SHP77 (cell line): ENCODE measurements around the gene CASZ1.

Experiments used
- DNase-seq, 2 experiments: peaks; one replicate each; lab custom pipeline; 2025; lab: John Stamatoyannopoulos, UW

Gene CASZ1

DNA sequence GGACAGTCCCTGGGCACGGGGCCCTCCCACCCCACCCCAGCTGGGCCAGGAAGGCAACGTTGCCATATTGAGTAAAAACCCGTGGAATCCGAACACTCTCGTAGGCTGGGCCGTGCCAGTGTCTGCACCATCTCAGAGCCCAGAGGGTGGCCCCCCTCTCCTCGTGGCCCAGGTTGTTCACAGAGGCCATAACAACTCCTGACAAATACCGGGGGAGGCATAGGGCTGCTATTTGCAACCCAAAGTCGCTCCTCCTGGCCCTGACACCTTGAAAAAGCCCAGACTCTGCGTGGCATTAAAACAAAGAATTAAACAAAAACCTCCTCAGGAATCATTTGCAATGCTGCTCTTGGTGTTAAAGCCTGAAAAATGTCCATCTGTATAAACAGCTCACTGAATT is 141.4 kb downstream of the CASZ1 start:
- no peak for DNase-seq

DNA sequence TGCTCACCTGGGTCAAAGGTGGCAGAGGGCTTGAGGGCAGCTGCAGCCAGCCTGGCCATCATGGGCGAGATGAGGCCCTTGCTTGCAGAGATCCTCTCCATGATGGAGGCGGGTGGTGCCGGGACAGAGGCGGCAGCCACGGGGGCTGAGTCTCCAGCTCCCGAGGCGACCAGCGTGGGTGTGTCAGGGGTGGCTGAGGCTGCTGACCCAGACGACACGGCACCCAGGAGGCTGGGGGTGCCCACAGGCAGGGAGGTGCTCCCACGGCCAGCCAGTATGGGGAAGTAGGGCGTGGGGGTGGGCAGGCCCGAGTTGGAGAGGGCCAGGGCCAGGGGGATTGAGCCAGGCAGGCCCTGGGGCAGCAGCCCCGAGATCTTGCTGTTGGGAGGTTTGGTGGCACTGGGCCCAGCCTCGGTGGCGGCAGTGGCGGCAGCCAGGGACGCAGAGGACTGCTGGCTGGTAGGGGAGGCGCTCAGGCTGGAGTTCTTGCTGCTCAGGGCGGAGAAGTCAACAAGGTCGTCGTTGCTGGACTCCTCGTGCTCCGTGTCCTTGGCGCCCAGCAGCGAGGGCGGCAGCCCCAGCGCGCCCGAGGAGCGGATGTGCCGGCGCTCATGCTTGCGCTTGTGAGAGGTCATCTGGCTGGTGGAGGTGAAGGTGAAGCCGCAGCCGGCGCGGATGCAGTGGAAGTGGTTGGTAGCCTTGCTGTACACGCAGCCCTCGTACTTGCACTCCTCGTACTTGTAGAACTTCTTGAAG is 142.9 kb downstream of the CASZ1 start:
- no peak for DNase-seq

DNA sequence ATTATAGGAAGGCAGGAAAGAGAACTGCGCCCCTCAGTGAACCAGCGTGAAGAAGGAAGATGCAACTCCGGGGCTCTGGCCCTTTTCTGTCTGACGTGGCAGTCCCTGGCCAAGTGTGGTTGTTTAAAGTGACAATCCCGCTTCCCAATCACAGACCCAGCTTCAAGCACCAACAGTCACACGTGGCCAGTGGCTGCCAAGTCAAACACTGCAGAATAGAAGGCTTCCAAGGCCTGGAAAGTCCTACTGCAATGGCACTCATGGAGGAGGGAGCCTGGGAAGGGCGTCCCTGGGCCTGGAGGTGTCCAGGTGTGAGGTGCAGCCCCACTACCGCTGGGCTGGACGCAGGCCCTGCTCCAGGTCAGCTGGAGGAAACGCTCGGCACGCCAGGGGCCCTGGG is 143.8 kb downstream of the CASZ1 start:
- DNase-seq: no peak

DNA sequence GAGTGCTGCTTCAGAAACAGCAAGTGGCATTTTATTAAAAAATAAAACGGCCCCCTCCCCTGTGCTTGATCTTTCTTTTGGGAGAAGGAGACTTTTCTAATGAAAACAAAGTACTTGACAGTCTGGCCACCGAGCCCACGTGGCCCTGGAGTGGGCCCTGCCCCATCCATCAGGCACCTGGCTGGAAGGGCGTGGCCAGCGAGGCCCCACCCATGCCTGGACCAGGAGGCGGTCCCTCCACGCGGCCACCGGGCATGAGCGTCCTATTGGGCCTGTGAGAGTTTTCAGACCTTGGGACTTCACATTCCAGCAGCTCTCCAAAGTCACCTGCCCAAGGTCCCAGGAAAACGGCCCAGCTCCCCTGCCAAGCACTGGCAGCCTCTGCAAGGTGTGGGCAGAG is 144.7 kb downstream of the CASZ1 start:
- no peak for DNase-seq

DNA sequence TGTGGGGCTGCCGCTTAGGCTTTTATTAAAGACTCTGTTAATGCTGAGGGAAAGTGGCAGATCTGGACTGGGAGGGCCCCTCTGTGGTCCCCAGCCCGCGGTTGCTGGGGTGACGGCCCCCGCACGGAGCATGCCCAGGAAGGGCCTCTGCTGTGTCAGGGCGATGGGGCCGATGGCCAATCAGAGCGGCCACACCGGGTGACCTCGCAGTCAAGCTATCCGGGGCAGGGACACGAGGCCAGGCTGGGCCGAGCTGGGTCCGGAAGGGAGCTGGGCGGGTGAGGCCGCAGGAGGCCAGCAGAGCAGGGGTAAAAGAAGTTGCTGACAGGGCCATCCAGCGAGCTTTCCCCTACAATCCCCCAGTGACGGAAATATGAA is 145.1 kb downstream of the CASZ1 start:
- DNase-seq: no peak

DNA sequence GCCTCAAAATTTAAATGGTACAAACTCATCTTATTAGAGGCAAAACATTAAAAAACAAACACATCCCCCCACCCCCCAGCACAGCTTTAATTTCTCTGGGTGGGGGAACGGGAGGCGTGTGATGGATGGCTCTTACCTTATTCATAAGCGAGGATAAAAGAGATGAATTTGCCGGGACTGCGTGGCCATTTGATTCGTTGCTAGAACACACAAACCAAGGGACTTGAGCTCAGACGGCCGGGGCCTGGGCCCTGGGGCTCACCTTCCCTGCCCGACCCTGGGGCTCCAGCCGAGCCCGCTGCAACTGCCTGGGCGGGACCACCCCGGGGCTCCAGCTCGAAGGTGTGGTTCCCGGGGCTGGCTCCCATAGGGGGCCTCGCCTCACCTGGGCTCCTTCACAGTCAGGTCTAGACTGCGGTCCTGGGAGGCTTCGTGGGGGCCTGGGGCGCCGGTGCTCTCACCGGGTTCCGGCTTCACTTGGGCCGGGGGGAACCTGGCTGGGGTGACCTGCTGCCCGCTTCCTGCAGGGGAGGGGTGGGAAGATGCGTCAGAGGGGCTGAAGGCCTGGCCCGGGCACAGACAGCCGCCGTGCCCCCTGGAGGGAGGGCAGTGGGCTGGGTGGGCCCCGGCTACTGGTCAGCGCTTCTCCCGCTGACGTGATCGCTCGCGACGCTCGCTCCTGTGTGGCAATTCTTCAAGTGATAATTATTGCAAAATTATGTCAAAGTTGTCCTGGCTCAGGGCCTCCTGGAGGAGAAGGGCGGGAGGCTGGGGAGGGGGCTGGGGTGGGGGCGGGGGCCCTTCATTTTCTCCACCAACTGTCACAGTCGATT is 145.7 kb downstream of the CASZ1 start:
- no peak for DNase-seq

DNA sequence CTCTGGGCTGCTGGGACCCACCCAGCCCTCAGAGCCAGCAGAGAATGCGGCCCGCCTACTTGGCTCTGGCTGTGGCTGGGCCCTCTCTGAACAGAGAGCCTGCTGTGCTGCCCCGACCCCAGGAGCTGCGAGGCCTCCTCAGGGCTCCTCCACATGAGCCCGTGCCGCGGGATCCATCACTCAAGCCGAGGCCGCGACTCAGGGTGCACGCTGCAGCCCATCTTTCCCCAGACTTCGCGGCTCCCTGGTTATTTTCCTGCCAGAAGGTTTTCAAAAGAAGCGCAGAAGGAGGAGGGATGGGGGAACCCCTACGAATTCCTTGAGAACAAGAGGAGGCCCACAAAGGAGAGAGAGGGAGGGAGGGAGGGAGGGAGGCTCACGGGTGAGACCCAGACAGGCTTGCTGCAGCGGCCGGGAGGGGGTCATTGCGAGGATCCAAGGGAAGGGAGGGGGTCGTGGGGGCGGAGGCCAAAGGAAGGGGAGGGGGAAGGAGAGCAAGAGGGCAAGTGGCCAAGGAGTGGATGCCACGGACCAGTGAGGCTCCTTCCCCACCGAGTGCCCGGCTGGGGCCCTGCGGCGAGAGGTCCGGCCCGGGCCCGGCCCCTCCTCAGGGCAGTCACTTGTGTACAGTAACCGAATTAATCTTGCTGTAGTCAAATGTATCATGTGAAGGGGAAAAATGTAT is 146.8 kb downstream of the CASZ1 start:
- DNase-seq: no peak

DNA sequence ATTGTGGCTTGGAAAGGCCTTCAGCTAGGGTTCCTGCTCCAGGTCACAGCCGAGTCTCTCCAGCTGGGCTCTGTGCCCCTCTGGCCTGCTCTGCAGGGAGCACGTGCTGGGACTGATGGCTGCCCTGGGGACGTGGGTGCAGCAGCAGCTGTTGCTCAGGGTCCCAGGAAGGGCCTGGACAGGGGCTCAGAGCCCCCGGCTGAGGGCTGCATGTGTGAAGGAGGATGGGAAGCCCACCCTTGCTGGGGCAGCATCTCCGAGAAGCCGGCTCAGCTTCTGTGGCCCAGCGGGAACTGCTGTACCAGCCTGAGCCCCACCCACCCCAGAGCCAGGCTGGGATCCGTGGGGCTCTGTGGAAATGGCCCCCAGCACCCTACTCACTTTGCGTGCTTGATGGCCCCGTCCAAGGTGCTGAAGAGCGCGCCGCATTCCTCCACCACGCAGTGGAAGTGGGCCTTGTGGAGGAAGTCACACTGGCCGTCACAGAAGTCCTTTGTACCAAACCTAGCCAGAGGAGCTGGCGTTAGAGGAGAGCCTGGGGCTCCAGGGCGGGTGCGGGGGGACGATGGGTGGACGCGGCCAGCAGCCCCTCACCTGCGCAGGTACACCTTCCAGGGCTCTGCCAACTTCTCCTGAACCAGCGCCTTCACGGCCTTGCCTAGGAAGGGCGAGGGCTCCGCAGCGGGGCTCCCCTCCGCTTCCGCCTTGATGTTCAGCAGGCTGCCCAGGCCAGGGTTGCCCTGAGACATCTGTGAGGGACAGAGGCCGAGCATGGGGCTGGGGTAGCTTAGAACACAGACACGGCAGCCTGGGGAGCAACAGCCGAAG is 147.5 kb downstream of the CASZ1 start:
- DNase-seq: no peak

DNA sequence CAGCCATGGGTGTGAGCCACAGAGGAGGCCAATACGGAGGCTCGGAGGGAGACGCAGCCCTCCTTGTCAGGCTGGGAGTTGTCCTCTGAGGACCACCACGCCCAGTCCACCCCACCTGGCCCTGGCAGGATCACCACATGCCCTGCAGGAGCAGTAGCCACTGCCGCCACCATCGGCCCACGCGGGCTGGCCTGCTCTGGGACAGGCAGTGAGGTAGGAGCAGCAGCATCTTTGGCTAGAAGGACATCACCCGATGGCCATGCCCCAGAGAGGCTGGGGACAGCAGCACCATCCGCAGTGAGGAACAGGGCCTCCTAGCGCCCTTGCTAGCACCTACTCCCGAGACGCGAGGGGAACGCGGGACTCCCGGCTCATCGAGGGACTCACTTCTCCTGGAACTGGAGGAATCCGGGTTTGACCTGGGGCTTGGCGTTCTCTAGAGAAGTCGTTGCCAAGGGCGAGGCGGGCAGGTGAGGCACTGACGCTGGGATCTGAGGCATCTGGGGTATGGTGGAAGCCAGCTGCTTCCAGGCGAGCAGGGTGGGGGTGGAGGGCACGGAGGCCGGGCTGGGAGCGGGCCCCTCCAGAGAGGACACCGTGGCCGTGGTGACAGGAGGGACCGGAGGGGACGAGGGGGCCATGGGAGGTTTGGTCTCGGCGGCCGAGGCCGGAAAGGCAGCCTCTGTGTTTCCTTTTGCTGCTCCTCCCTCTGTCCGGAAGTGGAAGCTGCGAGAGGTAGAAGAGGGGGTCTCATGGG is 148.9 kb downstream of the CASZ1 start:
- DNase-seq: no peak

DNA sequence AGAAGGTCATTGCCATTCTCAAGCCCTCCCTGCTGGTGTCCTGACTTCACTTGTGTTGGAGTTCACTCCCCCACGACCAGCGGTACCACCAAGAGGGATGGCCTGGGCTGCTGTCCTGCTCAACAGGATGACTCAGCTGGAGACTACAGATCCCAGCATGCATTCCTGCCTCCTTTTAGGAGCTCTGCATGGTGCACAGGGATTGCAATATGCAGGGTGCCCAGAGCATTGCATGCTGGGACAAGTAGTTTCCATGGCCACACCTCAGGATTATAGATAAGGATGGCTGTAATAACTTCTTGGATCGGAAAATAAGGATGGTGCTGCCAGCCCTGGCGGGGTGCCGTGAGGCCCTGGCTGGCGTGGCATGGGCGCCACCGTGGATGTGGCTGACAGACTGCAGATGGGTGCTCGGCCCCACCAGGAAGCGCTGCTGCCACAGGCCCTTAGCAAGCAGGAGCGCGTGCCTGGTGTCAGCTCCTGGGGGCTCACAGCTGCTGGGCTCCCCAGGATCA is 150.0 kb downstream of the CASZ1 start:
- DNase-seq: no peak

DNA sequence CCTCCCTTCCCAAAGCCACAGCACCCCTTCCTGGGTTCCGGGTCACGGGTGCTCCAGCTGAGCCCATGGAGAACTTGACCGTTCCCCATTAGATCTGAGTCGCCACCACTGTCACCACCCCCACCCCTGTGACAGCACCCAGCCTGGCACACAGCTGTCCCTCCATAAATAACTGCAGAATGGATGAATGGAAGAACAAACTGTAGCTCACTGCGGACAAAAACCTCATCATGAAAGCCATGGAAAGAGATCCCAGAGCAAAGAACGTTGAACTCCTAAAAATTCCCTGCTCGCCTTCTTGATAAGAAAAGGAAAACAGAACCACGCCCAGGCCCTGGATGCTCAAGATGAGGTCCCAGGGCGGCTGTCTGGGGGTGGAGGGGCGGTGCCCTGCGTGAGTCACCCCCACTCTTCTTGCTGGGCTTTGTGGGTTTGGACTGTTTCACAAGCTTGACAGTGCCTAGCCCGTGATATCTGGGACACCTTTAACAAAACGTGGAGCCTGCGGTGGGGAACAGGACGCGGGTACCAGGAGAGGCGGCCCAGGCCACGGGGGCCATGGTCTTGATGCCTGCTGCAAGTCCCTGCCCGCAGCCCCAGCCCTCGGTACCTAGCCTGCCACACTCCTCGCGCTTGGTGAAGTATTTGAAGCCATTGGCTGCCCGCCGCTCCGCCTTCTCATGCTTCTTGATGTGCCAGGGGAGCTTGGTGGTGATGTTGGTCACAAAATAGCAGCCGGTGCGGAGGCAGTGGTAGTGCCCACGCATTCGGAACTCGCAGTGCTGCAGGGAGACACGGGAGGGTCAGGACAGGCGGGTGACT is 151.9 kb downstream of the CASZ1 start:
- DNase-seq: no peak

DNA sequence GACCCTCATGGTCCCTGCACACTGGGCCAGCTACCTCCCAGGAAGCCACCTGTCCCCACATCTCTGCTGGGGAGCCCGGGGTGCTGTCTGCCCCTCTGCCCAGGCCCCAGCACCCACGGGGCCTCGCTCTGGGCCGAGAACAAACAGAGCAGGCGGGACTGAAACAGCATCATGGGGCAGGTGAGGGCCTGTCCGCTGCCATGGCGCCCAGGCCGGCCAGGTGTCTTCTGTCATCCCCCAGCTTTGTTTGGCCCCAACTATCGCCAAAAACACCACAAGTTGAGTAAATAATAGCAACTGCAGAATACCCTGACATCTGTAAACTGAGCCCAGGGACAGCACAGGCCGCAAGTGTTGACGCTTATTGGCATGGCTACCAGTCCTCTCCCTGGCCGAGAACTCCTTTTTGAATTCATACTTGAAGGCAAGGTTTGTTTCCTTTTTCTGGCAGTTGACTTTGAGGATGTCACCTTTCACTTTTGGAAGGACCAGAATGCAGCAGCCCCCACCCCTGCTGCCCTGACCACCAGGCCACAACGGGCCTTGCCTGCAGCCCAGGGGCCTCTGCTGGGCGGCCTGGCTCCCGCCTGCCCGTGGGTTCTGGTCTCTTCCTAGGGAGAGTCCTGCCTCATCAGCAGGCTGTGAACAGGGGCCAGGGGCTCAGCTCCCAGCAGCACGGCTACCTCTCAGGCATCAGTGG is 152.7 kb downstream of the CASZ1 start:
- peak; percentile 41 to 50 for DNase-seq

DNA sequence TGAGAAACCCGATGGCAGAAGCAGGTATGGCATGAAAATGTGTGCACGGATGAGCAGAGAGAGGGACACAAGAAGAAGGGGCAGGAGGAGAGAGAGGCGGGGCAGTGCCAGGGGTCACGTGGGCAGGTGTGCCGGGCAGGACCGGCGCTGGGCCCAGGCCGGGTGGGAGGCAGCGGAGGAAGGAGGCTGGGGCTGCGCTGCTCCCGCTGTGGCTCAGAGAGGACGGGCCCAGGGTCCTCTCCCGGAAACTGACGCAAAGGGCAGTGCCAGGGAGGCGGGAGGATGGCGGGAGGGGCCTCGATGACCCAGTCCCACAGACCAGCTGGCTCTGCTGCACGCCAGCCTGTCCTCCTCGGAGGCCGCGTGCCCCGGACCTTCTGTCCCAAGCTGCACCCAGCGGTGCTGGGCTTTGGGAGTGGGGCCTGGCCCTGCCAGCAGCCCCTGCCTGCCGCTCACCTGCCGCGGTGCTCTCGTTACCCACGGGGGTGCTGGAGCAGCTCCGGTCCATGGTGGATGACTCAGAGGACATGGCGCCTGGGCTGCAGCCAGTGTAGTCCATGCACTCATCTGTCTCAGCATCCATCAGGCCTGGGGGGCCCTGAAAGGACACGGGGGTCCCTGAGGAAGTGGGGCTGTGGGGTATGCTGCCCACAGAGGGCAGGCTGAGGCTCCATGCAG is 153.9 kb downstream of the CASZ1 start:
- no peak for DNase-seq

DNA sequence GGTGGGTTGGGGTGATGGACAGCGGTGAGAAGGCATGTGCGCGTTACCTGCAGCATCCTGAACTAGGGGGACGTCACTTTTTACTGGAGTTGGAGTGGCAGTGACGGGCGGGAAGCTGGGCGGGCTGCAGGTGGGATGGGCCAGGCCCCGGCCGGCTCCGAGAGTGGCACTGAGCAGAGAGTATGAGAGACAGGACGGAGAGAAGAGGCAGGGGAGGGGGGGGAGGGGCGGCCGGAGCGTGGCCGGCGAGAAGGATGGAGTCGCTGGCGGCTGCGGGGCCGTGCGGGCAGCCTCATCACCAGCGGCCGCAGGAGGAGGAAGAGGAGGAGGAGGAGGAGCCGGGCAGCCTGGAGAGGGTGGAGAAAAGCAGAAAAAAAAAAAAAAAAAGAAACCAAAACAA is 154.5 kb downstream of the CASZ1 start:
- no peak for DNase-seq

DNA sequence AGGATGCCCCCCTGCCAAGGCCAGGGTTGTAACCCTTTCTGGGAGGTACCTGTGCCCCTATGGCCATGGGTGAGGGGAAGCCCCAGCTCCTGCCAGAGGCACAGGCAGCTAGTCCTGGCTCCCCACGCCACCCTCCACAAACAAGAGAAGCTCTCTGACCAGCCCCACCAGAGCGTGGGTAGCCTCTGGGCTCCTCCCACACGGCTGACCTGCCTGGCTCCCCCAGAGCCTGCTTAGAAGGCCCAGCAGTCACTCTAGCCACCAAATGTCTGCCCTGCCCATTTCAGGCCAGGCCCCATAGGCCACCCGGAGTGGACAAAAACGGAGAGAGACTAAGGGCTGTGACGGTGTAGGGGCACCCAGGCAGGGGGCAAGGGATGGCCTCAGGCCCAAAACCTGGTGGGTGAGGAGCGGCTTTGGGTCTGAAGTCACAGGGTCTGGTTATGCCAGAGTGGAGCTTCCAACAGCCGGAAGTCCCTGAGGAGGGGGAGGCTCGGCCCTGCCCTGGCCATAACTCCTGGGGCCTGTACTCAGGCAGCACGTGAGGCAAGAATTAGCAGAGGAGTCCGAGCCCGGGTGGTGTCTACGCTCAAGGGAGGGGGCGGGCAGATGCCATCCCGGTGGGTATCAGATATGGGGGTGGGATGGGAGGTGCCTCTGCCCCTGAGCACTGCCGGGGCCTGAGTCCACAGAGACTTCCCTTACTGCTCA is 155.4 kb downstream of the CASZ1 start:
- DNase-seq: no peak

DNA sequence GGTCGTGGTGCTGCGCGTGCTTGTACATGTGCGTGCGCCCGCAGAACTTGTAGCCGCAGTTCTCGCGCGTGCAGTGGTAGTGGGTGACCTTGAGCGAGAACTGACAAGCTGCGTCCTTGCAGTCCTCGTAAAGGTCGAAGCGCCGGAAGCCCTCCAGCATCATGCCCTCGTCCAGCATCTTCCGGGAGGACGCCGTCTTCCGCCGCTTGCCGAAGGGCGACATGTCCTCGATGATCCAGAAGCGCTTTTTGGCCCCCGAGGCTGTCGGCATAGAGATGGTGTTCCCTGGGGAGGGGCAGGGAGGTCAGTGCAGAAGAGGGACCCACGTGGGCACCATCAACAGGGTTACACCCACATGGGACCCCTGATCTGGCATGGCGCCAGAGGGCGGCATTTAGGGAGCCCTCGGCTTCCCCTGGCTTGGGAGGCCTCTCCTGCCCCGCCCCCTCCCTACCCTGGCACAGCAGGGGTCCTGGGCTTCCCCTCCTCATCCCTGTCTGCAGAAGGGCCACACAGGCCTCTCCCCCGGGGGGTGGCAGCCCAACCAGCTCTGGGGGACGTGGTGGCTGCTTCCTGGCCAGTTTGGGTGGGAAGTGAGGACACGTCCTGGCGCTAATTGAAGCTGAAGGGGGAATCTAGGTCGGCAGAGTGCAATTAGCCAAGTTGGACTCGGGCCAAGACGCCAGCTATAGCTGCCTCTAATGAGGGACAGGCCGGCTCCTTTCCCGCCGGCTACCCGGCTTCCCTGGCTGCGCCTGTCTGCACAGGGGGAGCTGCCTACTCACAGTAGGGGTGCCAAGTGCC is 156.5 kb downstream of the CASZ1 start:
- DNase-seq: no peak

DNA sequence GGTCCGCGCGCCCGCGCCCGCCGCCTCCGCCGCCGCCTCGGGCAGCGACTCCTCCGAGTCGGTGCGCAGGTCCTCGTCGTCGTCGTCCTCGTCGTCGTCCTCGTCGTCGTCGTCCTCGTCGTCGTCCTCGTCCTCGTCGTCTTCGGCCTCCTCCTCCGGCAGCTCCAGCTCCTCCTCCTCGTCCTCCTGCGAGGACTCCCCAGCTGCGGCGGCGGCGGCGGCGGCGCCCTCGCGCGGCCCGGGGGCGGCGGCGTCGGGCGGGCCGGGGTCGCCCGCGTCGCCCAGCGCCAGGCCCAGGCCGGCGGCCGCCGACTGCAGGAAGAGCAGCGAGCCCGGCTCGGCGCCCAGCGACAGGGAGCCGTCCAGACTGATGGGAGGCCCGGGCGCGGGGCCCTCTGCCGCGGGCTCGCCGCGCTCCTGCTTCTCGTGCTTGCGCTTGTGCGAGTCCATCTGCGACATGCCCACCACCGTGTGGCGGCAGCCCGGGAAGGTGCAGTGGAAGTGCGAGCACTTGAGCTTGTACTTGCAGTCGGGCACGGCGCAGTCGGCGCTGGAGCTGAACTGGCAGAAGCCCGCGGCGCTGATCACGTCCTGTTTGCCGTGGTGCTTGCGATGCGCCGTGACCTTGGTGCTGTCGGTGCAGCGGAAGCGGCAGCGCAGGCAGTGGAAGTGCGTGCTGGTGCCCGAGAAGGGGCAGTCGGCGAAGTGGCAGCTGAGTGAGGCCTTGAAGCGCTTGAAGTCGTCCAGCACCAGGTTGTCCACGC is 157.3 kb downstream of the CASZ1 start:
- DNase-seq: no peak
